GM12872 (cell line): ENCODE data around the gene UBA3.

ENCODE experiments used
- TF ChIP-seq, protein P1 (sequence below): IDR thresholded peaks from 3 replicates; pipeline ENCODE4 v1.5.1; 2011; ENCODE audit warnings: low read depth, mild to moderate bottlenecking, low read length, moderate library complexity; ENCODE audit not compliant: insufficient read depth

UBA3 gene

GRCh38 chr3:69005071-69005790, 74.9 kb downstream of the UBA3 start:
- TF ChIP-seq, protein P1, sequence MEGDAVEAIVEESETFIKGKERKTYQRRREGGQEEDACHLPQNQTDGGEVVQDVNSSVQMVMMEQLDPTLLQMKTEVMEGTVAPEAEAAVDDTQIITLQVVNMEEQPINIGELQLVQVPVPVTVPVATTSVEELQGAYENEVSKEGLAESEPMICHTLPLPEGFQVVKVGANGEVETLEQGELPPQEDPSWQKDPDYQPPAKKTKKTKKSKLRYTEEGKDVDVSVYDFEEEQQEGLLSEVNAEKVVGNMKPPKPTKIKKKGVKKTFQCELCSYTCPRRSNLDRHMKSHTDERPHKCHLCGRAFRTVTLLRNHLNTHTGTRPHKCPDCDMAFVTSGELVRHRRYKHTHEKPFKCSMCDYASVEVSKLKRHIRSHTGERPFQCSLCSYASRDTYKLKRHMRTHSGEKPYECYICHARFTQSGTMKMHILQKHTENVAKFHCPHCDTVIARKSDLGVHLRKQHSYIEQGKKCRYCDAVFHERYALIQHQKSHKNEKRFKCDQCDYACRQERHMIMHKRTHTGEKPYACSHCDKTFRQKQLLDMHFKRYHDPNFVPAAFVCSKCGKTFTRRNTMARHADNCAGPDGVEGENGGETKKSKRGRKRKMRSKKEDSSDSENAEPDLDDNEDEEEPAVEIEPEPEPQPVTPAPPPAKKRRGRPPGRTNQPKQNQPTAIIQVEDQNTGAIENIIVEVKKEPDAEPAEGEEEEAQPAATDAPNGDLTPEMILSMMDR = no peak
